Measurements from ENCODE around the gene EXOSC10. TPM values are rescaled to one million over a fixed set of nuclear protein-coding genes. Genes with fewer than 3 reads are reported as not detected.

EXOSC10 gene
- total and polyA plus RNA-seq, 2 of the 13 experiments (the other 11 are each of a cell fraction or from before 2014, with no cell fraction given): 48.4 to 67.6 TPM

DNA sequence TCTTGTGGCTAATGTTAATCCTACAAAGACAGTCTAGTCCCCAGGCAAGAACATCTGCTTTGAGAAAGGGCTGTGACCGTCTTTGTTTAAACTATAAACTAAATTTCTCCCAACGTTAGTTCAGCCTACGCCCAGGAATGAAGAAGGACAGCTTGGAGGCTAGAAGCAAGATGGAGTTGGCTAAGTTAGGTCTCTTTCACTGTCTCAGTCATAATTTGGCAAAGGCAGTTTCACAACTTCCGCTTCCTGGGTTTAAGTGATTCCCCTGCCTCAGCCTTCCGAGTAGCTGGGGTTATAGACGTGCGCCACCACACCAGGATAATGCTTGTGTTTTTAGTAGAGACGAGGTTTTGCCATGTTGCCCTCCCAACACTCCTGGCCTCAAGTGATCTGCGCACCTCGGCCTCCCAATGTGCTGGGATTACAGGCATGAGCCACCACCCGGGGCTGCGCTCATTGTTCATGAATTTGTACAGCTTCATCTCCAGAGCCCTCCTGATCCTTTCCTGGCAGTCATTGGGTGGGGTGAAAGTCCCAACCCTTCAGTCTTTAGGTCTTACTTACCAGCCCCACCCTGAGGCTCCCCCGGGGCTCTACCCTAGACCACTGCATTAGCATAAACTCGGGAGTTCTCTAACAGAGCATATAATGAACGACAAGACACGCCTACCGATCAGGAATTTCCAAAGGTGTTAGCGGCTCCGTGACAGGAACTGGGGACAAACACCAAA, 47.7 kb downstream of the EXOSC10 start:
- BruUV-seq (replicated peaks): TSS peak; percentile 21
- Histone ChIP-seq H3K4me3 (replicated peaks in 1 of 3; ENCODE audit: insufficient read depth in 1 of 3, low read depth in 2 of 3, low read length in 3 of 3) (no peak overlapping the region), H3K36me3 (replicated peaks in 1 of 2; ENCODE audit: control insufficient read depth in 1 of 2, insufficient read depth in 2 of 2, low read length in 2 of 2) (peaks cover 3 to 18% of the 10 kb centered on the region in 2 experiments; a peak in 4 of 5 replicates), H3K9me3 (ENCODE audit: low read length) (no peaks in the 10 kb centered on the region), H4K20me1 (ENCODE audit: insufficient read depth, low read length) (peaks cover 3% of the 10 kb centered on the region; the same call in 1 of the 2 replicates), H3K27me3 (ENCODE audit: control insufficient read depth in 1 of 2, insufficient read depth in 2 of 2, low read length in 2 of 2) (no peaks in the 10 kb centered on the region), H3K9ac (ENCODE audit: insufficient read depth, low read depth, low read length) (no peak overlapping the region), H2AFZ (ENCODE audit: low read length) (no peak overlapping the region), H3K79me2 (ENCODE audit: insufficient read depth, low read length) (no peaks in the 10 kb centered on the region), H3K27ac (ENCODE audit: extremely low read length, insufficient read depth, low read length) (no peak overlapping the region), H3K4me1 (ENCODE audit: insufficient read depth, low read length) (peaks cover 43% of the 10 kb centered on the region), H3K4me2 (ENCODE audit: low read depth, low read length) (0 out of 2 replicates have a peak overlapping the region, but pooled peaks have one; percentile 3)
- 44% methylated on average over 19 of the region's 19 CpGs for WGBS (ENCODE audit: low lambda C conversion rate)
- FAIRE-seq: no peak
- TF ChIP-seq, protein P1, sequence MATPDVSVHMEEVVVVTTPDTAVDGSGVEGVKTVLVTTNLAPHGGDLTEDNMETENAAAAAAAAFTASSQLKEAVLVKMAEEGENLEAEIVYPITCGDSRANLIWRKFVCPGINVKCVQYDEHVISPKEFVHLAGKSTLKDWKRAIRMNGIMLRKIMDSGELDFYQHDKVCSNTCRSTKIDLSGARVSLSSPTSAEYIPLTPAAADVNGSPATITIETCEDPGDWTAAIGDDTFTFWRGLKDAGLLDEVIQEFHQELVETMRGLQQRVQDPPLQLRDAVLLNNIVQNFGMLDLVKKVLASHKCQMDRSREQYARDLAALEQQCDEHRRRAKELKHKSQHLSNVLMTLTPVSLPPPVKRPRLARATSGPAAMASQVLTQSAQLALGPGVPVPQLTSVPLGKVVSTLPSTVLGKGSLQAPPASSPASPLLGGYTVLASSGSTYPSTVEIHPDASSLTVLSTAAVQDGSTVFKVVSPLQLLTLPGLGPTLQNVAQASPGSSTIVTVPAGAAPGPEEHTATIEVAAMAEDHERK (CRISPR knock-in tag; IDR thresholded peaks at IDR 0.05; ENCODE audit: low read depth): no peak
- TF ChIP-seq ZNF709 (CRISPR knock-in tag; IDR thresholded peaks at IDR 0.05): no peak
- no peak for TF ChIP-seq ZNF350 (CRISPR knock-in tag; IDR thresholded peaks at IDR 0.05; ENCODE audit: borderline replicate concordance, low read depth)
- TF ChIP-seq MAFF (IDR thresholded peaks at IDR 0.05; ENCODE audit: low read depth, low read length): no peak
- TF ChIP-seq MXI1 (IDR thresholded peaks at IDR 0.05; ENCODE audit: borderline replicate concordance, low read depth, low read length): no peak
- TF ChIP-seq, protein P2, sequence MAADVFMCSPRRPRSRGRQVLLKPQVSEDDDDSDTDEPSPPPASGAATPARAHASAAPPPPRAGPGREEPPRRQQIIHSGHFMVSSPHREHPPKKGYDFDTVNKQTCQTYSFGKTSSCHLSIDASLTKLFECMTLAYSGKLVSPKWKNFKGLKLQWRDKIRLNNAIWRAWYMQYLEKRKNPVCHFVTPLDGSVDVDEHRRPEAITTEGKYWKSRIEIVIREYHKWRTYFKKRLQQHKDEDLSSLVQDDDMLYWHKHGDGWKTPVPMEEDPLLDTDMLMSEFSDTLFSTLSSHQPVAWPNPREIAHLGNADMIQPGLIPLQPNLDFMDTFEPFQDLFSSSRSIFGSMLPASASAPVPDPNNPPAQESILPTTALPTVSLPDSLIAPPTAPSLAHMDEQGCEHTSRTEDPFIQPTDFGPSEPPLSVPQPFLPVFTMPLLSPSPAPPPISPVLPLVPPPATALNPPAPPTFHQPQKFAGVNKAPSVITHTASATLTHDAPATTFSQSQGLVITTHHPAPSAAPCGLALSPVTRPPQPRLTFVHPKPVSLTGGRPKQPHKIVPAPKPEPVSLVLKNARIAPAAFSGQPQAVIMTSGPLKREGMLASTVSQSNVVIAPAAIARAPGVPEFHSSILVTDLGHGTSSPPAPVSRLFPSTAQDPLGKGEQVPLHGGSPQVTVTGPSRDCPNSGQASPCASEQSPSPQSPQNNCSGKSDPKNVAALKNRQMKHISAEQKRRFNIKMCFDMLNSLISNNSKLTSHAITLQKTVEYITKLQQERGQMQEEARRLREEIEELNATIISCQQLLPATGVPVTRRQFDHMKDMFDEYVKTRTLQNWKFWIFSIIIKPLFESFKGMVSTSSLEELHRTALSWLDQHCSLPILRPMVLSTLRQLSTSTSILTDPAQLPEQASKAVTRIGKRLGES (CRISPR knock-in tag; IDR thresholded peaks at IDR 0.05; ENCODE audit: borderline replicate concordance): no peak
- TF ChIP-seq RARA (CRISPR knock-in tag; IDR thresholded peaks at IDR 0.05): no peak
- TF ChIP-seq, protein P3, sequence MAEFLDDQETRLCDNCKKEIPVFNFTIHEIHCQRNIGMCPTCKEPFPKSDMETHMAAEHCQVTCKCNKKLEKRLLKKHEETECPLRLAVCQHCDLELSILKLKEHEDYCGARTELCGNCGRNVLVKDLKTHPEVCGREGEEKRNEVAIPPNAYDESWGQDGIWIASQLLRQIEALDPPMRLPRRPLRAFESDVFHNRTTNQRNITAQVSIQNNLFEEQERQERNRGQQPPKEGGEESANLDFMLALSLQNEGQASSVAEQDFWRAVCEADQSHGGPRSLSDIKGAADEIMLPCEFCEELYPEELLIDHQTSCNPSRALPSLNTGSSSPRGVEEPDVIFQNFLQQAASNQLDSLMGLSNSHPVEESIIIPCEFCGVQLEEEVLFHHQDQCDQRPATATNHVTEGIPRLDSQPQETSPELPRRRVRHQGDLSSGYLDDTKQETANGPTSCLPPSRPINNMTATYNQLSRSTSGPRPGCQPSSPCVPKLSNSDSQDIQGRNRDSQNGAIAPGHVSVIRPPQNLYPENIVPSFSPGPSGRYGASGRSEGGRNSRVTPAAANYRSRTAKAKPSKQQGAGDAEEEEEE (CRISPR knock-in tag; IDR thresholded peaks at IDR 0.05; ENCODE audit: borderline replicate concordance): no peak
- no peak for TF ChIP-seq GFI1 (CRISPR knock-in tag; IDR thresholded peaks at IDR 0.05; ENCODE audit: borderline replicate concordance)
- TF ChIP-seq POLR2A (IDR thresholded peaks at IDR 0.05; ENCODE audit: insufficient read depth in 1 of 2, low read depth in 2 of 2, low read length in 2 of 2): peak in 1 of 2 experiments; percentile 14; a peak in 1 of 4 replicates
- 0 out of 2 replicates have a peak, but pooled peaks have one; percentile 19 for TF ChIP-seq POLR2AphosphoS2 (IDR thresholded peaks at IDR 0.05; ENCODE audit: low read depth, low read length)
- TF ChIP-seq, protein P4, sequence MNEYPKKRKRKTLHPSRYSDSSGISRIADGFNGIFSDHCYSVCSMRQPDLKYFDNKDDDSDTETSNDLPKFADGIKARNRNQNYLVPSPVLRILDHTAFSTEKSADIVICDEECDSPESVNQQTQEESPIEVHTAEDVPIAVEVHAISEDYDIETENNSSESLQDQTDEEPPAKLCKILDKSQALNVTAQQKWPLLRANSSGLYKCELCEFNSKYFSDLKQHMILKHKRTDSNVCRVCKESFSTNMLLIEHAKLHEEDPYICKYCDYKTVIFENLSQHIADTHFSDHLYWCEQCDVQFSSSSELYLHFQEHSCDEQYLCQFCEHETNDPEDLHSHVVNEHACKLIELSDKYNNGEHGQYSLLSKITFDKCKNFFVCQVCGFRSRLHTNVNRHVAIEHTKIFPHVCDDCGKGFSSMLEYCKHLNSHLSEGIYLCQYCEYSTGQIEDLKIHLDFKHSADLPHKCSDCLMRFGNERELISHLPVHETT (CRISPR knock-in tag; conservative IDR thresholded peaks at IDR 0.05): no peak
- no peak for TF ChIP-seq ZNF562 (CRISPR knock-in tag; IDR thresholded peaks at IDR 0.05; ENCODE audit: borderline replicate concordance)
- intact Hi-C loops (cut with micrococcal nuclease; ENCODE audit: unreplicated experiment): no loop called here
- in situ Hi-C loops (cut with HindIII; ENCODE audit: extremely low pct_ligation_motif_present, low pct_unique_long_range_greater_than_20kb): no loop called here
- CTCF ChIA-PET (ENCODE audit: low intra/inter-chr PET ratio, low total read pairs): no interaction called here
- peak; percentile 16 for ATAC-seq
- POLR2A ChIA-PET: interaction anchor here (2.0 kb wide), 1 partner anchor 9 kb away, joined by 10 read pairs; no protein-coding TSS in a partner anchor
- DNase-seq (ENCODE audit: low spot score): no peak

Measured in HepG2 (cell line).